ENCODE results near the gene LARP4B.

DNA sequence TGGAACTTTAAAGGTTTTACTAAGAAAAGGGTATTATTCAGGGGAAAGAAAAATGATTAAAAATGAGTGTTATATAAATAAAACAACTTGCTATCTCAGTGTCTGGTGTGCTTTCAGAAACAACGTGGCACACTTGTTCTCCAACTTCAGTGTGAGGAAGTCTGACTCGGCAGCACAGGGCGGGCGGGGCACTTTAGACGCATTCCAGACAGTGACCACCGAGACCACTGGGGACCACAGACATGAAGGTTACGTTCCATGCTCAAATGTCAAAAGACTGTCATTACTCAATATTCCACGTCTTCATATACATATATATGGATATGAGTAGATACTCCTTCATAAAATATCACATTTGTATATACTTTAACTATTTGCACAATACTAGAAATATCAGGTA, 87.0 kb downstream of the LARP4B start:
- TF ChIP-seq, protein P1, sequence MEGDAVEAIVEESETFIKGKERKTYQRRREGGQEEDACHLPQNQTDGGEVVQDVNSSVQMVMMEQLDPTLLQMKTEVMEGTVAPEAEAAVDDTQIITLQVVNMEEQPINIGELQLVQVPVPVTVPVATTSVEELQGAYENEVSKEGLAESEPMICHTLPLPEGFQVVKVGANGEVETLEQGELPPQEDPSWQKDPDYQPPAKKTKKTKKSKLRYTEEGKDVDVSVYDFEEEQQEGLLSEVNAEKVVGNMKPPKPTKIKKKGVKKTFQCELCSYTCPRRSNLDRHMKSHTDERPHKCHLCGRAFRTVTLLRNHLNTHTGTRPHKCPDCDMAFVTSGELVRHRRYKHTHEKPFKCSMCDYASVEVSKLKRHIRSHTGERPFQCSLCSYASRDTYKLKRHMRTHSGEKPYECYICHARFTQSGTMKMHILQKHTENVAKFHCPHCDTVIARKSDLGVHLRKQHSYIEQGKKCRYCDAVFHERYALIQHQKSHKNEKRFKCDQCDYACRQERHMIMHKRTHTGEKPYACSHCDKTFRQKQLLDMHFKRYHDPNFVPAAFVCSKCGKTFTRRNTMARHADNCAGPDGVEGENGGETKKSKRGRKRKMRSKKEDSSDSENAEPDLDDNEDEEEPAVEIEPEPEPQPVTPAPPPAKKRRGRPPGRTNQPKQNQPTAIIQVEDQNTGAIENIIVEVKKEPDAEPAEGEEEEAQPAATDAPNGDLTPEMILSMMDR (IDR thresholded peaks at IDR 0.05), result no peak
- TF ChIP-seq POLR2A (IDR thresholded peaks at IDR 0.05), result no peak
